SK-N-SH (cell line): ENCODE results near the gene MPO. TPM values are rescaled to one million over a fixed set of nuclear protein-coding genes. Genes with fewer than 3 reads are reported as not detected.

ENCODE experiments used
- CTCF ChIA-PET: fragments of 300-600, 350-600 bp; formaldehyde crosslinking; extraction: SDS; loops from one replicate; lab custom pipeline; 2021; lab: Yijun Ruan, JAX
- POLR2A ChIA-PET: fragments of 350-600 bp; sonication (Branson Sonifier 250); formaldehyde crosslinking; extraction: SDS; loops from one replicate; lab custom pipeline; 2020; ENCODE audit warnings: antibody characterized with exemption, inconsistent platforms; lab: Yijun Ruan, JAX
- DNase-seq: peaks from one replicate; pipeline ENCODE4 v3.0.0; 2012
- H2AFZ ChIP-seq: fragments of 200-600 bp; sonication (generic); 2 replicates; pipeline ENCODE4 v1.8.1; 2016; ENCODE audit warnings: antibody characterized with exemption, mild to moderate bottlenecking, low read depth
- H3F3A ChIP-seq: fragments of 200-600 bp; sonication (generic); replicated peaks from 2 replicates; pipeline ENCODE3; 2016; ENCODE audit warnings: antibody characterized with exemption, mild to moderate bottlenecking; ENCODE audit not compliant: insufficient read depth
- H3K27ac ChIP-seq, 2 experiments: fragments of 200-500 bp in 1 of 2; fragments of 200-600 bp in 1 of 2; sonication (Bioruptor generic) in 1 of 2; sonication (generic), shearing (Covaris generic) in 1 of 2; 2 replicates each; pipeline versions ENCODE4 v1.5.1 to v1.6.1; 2014 to 2016; ENCODE audit warnings: low read depth in 2 of 2, inconsistent platforms in 1 of 2, low read length in 1 of 2, mild to moderate bottlenecking in 1 of 2, mixed read lengths in 1 of 2
- H3K27me3 ChIP-seq: fragments of 200-600 bp; sonication (generic), shearing (Covaris generic); 2 replicates; pipeline ENCODE4 v1.6.1; 2016; ENCODE audit warnings: mixed run types; ENCODE audit not compliant: insufficient read depth
- H3K36me3 ChIP-seq, 2 experiments: fragments of 200-500 bp in 1 of 2; fragments of 200-600 bp in 1 of 2; sonication (Bioruptor generic) in 1 of 2; sonication (generic) in 1 of 2; replicated peaks in 1 of 2; 2 replicates each; pipeline versions ENCODE3 to v1.5.1; 2014 to 2016; ENCODE audit warnings: low read length in 1 of 2, mild to moderate bottlenecking in 1 of 2; ENCODE audit not compliant: insufficient read depth in 2 of 2, control insufficient read depth in 1 of 2
- H3K4me1 ChIP-seq, 2 experiments: fragments of 200-500 bp in 1 of 2; fragments of 200-600 bp in 1 of 2; sonication (Bioruptor generic) in 1 of 2; sonication (generic), shearing (Covaris generic) in 1 of 2; 2 replicates each; pipeline versions ENCODE4 v1.5.1 to v1.6.1; 2014 to 2016; ENCODE audit warnings: low read depth in 1 of 2, low read length in 1 of 2, mixed run types in 1 of 2; ENCODE audit not compliant: insufficient read depth in 2 of 2, control insufficient read depth in 1 of 2
- H3K4me2 ChIP-seq: fragments of 200-600 bp; sonication (generic), shearing (Covaris generic); 2 replicates; pipeline ENCODE4 v1.6.1; 2017; ENCODE audit warnings: mixed run types
- H3K4me3 ChIP-seq, 2 experiments: fragments of 200-500 bp in 1 of 2; fragments of 200-600 bp in 1 of 2; sonication (Bioruptor generic) in 1 of 2; sonication (generic), shearing (Covaris generic) in 1 of 2; 2 replicates each; pipeline versions ENCODE4 v1.5.1 to v1.8.1; 2014 to 2016; ENCODE audit warnings: low read depth in 2 of 2, inconsistent platforms in 1 of 2, low read length in 1 of 2, mild to moderate bottlenecking in 1 of 2, mixed read lengths in 1 of 2, moderate library complexity in 1 of 2
- H3K79me2 ChIP-seq: fragments of 200-600 bp; sonication (generic); 2 replicates; pipeline ENCODE4 v1.8.1; 2017; ENCODE audit warnings: mild to moderate bottlenecking; ENCODE audit not compliant: insufficient read depth
- H3K9ac ChIP-seq: fragments of 200-600 bp; sonication (generic); 2 replicates; pipeline ENCODE4 v1.6.1; 2017; ENCODE audit warnings: mixed run types
- H3K9me2 ChIP-seq: fragments of 200-600 bp; sonication (generic); 2 replicates; pipeline ENCODE4 v1.6.1; 2017; ENCODE audit warnings: mixed run types
- H3K9me3 ChIP-seq: fragments of 200-600 bp; sonication (generic); 2 replicates; pipeline ENCODE4 v1.6.1; 2017; ENCODE audit warnings: mixed run types, mild to moderate bottlenecking, moderate library complexity
- H4K20me1 ChIP-seq: fragments of 200-600 bp; sonication (generic); 2 replicates; pipeline ENCODE4 v1.6.1; 2017; ENCODE audit warnings: mild to moderate bottlenecking, mixed run types; ENCODE audit not compliant: insufficient read depth
- CTCF ChIP-seq: fragments of 200-600 bp; sonication (generic); IDR thresholded peaks from 2 replicates; pipeline ENCODE4 v1.6.1; 2017; ENCODE audit warnings: antibody characterized with exemption, mild to moderate bottlenecking, moderate library complexity
- ELF1 ChIP-seq: IDR thresholded peaks from 2 replicates; pipeline ENCODE4 v1.4.0; 2012
- EP300 ChIP-seq, 2 experiments: IDR thresholded peaks; 2 replicates each; pipeline versions ENCODE4 v1.4.0 to v1.6.1; 2012; ENCODE audit warnings: borderline replicate concordance in 1 of 2, low read depth in 1 of 2, low read length in 1 of 2
- FOSL2 ChIP-seq: IDR thresholded peaks from 2 replicates; pipeline ENCODE4 v1.4.0; 2012; ENCODE audit warnings: low read depth, mild to moderate bottlenecking, moderate library complexity, borderline replicate concordance
- FOXM1 ChIP-seq: IDR thresholded peaks from 2 replicates; pipeline ENCODE4 v1.4.0; 2012; ENCODE audit warnings: low read depth, mild to moderate bottlenecking
- GATA2 ChIP-seq: sonication (generic); formaldehyde crosslinking; IDR thresholded peaks from 2 replicates; pipeline ENCODE4 v1.5.0; 2020; ENCODE audit warnings: mild to moderate bottlenecking, missing genetic modification reagents
- MAX ChIP-seq: IDR thresholded peaks from 2 replicates; pipeline ENCODE4 v1.4.0; 2012; ENCODE audit warnings: low read depth
- NRF1 ChIP-seq: IDR thresholded peaks from 2 replicates; pipeline ENCODE4 v1.6.1; 2012; ENCODE audit warnings: low read depth, mild to moderate bottlenecking, low read length
- POLR2AphosphoS5 ChIP-seq: IDR thresholded peaks from 2 replicates; pipeline ENCODE4 v1.6.1; 2012; ENCODE audit warnings: low read depth, low read length
- RFX5 ChIP-seq: IDR thresholded peaks from 2 replicates; pipeline ENCODE4 v1.6.1; 2012; ENCODE audit warnings: mild to moderate bottlenecking, improper control_type of control experiment, low read length
- TAF1 ChIP-seq: IDR thresholded peaks from 2 replicates; pipeline ENCODE4 v1.6.1; 2012; ENCODE audit warnings: low read depth, mild to moderate bottlenecking, low read length, moderate library complexity, borderline replicate concordance
- TCF12 ChIP-seq: IDR thresholded peaks from 2 replicates; pipeline ENCODE4 v1.4.0; 2012
- TEAD4 ChIP-seq: IDR thresholded peaks from 2 replicates; pipeline ENCODE4 v1.4.0; 2012; ENCODE audit warnings: mild to moderate bottlenecking, borderline replicate concordance; ENCODE audit not compliant: insufficient read depth
- YY1 ChIP-seq: IDR thresholded peaks from 2 replicates; pipeline ENCODE4 v1.4.0; 2012; ENCODE audit warnings: low read depth, mild to moderate bottlenecking
- ZBTB33 ChIP-seq: IDR thresholded peaks from 2 replicates; pipeline ENCODE4 v1.4.0; 2012; ENCODE audit warnings: low read depth, borderline replicate concordance
- WGBS: methylation state at CpG from one replicate; pipeline ENCODE4 v1.1.6; 2017; ENCODE audit warnings: low lambda C conversion rate; 5-methylcytosine and 5-hydroxymethylcytosine counted together
- polyA plus RNA-seq, 3 experiments: library from polyadenylated mRNA; depleted of rRNA; stranded (reverse); fragments of >200 nt; gene quantifications; 2 replicates each; pipeline ENCODE4 v1.2.3, GENCODE V29; 2012

Gene MPO
- polyA plus RNA-seq, 1 of the 3 experiments (the other 2 are of a cell fraction): not detected

- Histone ChIP-seq H4K20me1 (no peaks in the 10 kb centered on the region), H3K36me3 (no peaks in the 10 kb centered on the region), H3K9me3 (no peaks in the 10 kb centered on the region), H3F3A (no peaks in the 10 kb centered on the region), H3K4me3 (no peak overlapping the region), H3K4me2 (no peak overlapping the region), H2AFZ (no peak overlapping the region), H3K9me2 (no peaks in the 10 kb centered on the region), H3K27ac (no peak overlapping the region), H3K4me1 (no peaks in the 10 kb centered on the region; a peak in 1 of 4 replicates), H3K9ac (no peak overlapping the region), H3K27me3 (peaks cover 33% of the 10 kb centered on the region; the same call in 1 of the 2 replicates), H3K79me2 (no peaks in the 10 kb centered on the region)
- no peak for DNase-seq
- TF ChIP-seq CTCF (no peak), FOSL2 (no peak), TAF1 (no peak), ELF1 (no peak), GATA2 (CRISPR knock-in tag) (no peak), TEAD4 (no peak), POLR2AphosphoS5 (no peak), MAX (no peak)
- WGBS: 25% methylated on average over 2 of the region's 2 CpGs
- ChIA-PET CTCF (interaction anchor here (1.7 to 2.7 kb wide), 2 partner anchors 11 to 23 kb away, joined by 5 to 8 read pairs; no protein-coding TSS in a partner anchor), POLR2A (no interaction called here)
Measured at GRCh38 chr17:58281511-58282011, 826 bp upstream of the MPO start.

- Histone ChIP-seq H3K27me3 (peaks cover 32% of the 10 kb centered on the region), H3K4me3 (no peak overlapping the region), H3K27ac (no peak overlapping the region), H3K9ac (no peak overlapping the region), H3K9me2 (no peaks in the 10 kb centered on the region), H3K4me2 (no peak overlapping the region), H3K9me3 (no peaks in the 10 kb centered on the region), H3K79me2 (no peaks in the 10 kb centered on the region), H4K20me1 (no peaks in the 10 kb centered on the region), H3K36me3 (no peaks in the 10 kb centered on the region), H2AFZ (no peak overlapping the region), H3F3A (no peaks in the 10 kb centered on the region)
- ChIA-PET POLR2A (no interaction called here), CTCF (interaction anchor here (0.7 to 2.7 kb wide), 8 partner anchors 9 to 399 kb away, joined by 3 to 8 read pairs (median 3); partner anchors contain the start of gene RNF43)
- WGBS: 57% methylated on average over 16 of the region's 16 CpGs
- TF ChIP-seq EP300 (IDR thresholded peaks at IDR 0.05; ENCODE audit: borderline replicate concordance in 1 of 2, low read depth in 1 of 2, low read length in 1 of 2) (no peak), GATA2 (CRISPR knock-in tag) (no peak), YY1 (no peak), FOXM1 (no peak), FOSL2 (no peak), RFX5 (no peak), TCF12 (no peak), ELF1 (no peak), ZBTB33 (no peak), NRF1 (no peak)
- TF ChIP-seq, all 33 proteins: peak for 0
- H3K4me1 ChIP-seq: no peaks in the 10 kb centered on the region; a peak in 1 of 4 replicates
- DNase-seq: peak; percentile 35
Measured at GRCh38 chr17:58279736-58280479, 827 bp downstream of the MPO start.
